NCI-H1092 treated with DMSO at 0.1 percent for 48 hours (cell line): ENCODE results near the gene TIMMDC1.

Source experiments
- DNase-seq: peaks from one replicate; lab custom pipeline; 2025; lab: John Stamatoyannopoulos, UW

Gene TIMMDC1, protein sequence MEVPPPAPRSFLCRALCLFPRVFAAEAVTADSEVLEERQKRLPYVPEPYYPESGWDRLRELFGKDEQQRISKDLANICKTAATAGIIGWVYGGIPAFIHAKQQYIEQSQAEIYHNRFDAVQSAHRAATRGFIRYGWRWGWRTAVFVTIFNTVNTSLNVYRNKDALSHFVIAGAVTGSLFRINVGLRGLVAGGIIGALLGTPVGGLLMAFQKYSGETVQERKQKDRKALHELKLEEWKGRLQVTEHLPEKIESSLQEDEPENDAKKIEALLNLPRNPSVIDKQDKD

DNA sequence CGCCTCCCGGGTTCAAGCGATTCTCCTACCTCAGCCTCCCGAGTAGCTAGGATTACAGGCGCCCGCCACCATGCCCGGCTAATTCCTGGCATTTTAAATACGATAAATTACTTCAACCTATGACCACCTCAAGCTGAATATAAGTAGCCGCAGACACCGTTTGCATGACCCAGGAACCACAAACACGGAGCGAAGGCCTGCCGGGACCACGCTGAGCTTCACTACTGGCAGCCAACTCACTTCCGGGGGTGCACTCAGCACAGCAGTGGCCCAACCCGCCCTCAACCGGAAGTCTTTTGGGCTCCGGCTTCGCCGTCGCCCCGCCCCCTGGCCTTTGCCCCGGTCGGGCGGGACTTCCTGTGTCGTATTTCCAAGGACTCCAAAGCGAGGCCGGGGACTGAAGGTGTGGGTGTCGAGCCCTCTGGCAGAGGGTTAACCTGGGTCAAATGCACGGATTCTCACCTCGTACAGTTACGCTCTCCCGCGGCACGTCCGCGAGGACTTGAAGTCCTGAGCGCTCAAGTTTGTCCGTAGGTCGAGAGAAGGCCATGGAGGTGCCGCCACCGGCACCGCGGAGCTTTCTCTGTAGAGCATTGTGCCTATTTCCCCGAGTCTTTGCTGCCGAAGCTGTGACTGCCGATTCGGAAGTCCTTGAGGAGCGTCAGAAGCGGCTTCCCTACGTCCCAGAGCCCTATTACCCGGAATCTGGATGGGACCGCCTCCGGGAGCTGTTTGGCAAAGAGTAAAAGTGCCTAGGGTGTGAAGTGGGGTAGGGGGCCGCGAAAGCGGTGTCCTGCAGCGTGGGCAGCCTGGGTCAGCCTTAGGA is at the start of gene TIMMDC1:
Gene TIMMDC1, plus strand, starts transcription at position 362 of the 826 bp plus-strand sequence. Its CDS starts 187 bp downstream, at position 549.
- DNase-seq = peak; percentile 96

DNA sequence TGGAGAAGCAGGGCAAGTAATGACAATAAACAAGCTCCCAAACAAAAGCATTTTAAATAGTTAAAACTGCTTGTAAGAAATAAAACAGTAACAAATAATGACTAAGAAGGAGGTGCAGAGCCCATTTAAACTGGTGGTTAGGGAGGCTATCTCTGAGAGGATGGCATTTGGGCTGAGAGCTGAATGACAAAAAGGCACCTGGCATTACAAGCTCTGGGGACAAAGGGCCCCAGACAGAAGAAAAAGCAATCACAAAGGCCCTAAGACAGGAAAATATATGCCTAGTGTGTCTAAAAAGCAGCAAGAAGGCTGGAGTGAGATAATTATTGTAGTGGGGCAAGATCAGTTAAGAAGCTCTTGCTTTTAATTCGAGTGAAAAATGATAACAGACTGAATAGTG is 44.5 kb upstream of the TIMMDC1 start:
- DNase-seq = no peak

DNA sequence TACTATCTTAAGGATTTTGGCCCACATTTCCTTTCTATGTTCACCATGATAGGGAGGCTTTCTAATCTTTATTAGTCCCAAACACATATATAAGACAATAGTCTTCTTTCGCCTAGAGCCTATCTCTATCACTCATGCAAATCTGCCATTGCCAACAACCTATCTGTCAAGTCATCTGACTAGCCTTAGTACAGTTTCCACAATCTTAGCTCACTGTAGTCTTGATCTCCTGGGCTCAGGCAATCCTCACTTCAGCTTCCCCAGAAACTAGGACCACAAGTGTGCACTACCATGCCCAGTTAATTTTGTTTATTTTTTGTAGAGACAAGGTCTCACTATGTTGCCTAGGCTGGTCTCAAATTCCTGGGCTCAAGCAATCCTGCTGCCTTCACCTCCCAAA is 41.9 kb upstream of the TIMMDC1 start:
- DNase-seq = no peak

DNA sequence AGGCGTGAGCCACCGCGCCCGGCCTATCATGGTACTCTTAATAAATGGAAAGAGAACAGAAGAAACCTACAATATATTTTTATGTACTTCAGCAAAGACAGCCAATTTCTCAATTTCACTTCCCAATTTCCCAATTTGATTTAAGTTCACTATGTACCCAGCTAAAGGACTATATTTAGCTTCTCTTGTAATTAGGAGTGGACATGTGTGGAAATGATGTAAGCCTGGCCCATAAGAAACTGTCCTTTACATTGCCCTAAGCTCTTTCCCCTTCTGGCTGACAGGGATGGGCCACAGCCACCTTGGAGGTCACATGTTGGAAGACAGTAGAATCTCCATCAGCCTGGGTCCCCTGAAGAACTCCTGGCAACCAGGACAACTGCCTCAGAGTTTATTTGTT is 41.1 kb upstream of the TIMMDC1 start:
- DNase-seq = no peak

DNA sequence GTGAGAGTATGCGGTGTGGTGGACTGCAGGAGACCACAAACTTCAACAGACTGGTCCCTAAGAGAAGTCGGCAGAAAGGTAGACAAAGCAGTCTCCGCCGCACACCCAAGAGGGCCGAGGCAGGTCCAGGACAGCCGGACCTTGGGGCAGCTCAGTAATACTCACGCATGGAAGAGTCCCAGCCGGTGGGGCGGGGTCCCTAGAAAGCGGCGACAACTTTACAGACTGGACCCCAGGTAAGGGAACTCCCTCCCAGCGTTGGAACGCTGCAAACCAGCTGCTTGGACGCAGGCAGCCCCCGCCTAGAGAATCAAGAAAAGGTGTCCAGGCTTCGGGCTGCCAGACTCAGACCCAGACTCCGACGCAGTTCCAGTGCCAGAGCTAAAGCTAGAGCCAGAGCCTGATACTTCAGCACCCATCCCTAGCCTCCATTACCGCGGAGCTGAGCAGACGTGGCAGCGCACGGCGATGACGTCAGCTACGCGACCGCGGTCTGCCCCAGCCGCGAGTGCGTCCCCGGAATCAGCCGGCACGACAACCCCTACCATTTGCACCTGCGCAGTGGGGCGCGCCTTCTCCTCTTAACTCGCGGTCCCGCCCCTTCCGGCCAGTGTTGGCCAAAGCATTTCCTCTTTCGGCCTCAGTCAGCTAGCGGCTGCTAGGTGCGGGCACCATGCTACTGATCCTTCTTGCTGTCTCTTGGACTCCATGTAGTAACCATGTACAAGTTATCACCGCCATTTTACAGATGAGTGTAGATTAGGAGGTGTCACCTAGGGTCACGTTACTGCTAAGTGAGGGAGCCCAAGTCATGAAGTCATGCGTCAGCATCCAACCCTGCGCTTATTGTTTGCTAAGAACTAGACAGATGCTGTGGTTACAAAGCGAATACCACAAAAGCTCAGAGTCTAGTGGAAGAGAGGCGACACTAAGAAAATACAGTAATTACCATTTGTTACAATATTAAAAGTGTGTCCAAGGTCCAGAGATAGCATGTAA is 34.9 kb upstream of the TIMMDC1 start, which contains the start of gene TMEM39A:
Gene TMEM39A, minus strand, starts transcription at position 445 of the 999 bp plus-strand sequence. CDS start 1,541 bp downstream, outside the sequence.
- DNase-seq = peak; percentile 99

DNA sequence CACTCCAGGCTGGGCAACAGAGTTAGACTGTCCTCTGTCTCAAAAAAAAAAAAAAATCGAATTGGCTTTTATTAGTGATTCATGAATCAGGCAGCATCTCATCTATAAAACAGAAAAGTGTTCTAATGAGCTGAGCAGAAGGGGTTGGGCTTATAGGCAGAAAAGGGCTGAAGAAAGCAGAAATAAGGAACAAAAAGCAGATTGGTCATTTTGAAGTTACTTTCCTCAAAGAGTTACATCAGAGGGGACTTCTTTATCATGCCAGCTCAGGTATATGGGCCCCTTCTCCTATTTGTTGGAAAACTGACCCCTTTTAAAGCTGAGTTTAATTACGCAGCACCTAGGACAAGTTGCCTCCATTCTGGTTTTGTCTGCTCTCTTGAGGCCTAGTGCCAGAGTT is 30.3 kb upstream of the TIMMDC1 start:
- no peak for DNase-seq

DNA sequence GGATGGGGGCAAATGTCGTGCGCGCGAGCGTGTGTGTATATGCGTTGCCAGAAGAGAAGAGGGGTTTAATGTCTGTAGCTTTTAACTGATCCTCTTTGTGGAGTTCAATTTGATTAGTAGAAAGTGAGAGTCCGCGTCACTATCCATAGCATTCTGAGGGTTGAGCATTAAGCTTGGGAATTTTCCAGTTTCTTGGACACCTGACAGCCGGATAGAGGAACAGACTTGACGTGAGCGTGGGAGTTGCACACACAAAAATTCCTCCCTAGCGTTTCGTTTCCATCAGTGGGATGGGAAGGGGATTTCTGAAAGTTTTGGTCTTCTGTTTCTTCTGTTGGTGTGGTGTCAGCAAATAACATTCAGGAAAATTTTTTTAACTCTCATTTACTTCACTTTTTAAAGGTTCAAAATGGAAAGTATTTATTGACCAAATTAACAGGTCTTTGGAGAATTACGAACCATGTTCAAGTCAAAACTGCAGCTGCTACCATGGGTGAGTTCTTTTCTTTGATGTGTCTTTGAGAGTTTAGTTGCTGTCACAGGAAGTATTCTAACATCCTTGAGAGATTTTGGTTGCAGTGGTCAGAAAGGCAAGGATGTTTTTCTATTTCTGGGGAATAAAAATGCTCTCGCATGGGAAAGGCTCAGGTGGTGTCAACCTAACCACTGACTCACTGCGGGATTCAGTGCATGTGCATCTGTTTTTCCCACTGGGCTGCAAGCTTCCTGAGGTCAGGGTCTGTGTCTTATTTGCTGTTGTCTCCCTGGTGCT is 28.7 kb upstream of the TIMMDC1 start:
- DNase-seq = peak; percentile 39

DNA sequence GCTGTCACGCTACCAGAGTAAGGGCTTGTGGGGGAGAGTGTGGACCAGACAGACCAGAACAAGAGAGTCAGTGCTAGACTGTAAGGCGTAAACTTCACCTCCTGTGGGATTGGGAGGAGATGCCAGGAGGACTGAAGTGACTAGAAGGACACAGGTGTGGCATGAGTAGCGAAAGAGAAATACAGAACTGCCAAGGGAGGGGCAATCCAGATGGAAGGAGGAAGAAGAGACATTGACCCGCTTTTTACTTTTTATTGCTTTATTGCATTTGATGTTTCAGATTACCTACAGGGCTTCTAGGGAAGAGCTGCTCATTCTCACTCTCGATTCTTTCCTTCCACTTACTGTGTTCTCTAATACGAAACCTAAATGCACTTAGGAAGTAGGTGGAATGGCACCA is 27.5 kb upstream of the TIMMDC1 start:
- no peak for DNase-seq

DNA sequence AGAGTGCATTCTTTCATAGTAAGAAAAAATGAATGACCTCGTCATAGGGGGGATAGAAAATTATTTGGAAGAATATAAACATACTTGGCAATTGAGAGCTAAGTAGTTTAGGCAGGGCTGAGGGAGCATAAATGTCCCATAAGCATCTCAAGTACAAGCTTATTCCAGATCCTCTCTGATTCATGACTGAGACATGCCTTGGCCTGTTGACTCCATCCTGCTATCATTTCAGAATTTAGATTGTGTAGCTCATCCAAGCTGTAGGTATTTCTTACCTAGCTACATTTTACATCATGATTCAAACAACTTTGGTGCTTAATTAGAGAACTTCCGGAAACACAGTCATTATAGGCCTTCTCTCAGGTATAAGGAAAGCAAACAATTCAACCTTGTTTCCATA is 17.3 kb upstream of the TIMMDC1 start:
- no peak for DNase-seq

DNA sequence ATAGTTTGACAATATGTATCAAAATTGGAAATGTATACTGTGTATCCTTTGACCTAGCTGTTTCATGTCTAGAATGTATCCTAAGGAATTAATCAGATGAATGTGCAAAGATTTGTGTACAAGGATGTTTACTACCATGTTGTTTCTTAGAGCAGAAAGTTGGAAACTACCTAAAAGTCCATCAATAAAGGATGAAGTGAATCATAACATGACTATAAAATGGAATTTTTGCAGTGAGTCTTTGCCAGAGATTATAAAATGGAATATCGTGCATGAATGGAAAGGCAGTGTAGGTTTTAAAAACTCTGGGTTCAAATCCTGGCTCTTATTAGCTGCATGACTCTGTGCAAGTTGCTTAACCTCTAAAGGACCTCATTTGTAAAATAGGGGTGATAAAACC is 15.2 kb upstream of the TIMMDC1 start:
- DNase-seq = no peak

DNA sequence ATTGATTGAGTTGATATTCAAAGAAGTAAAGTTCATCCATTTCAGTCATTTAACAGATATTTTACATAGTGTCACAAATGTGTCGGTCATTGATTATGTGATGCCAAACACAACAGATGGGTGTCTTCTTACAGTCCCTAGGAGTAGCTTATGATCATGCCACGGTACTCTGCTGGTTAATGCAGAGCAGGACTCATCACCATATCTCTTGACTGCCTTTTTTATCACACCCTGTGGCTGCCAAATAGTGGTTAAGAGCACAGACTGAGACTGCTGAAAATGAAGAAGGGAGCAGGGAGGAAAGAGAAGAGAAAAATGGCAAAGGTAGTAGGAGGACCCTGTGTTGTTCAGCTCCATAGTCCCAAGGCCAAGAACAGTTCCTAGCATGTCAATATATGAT is 12.8 kb upstream of the TIMMDC1 start:
- DNase-seq = no peak

DNA sequence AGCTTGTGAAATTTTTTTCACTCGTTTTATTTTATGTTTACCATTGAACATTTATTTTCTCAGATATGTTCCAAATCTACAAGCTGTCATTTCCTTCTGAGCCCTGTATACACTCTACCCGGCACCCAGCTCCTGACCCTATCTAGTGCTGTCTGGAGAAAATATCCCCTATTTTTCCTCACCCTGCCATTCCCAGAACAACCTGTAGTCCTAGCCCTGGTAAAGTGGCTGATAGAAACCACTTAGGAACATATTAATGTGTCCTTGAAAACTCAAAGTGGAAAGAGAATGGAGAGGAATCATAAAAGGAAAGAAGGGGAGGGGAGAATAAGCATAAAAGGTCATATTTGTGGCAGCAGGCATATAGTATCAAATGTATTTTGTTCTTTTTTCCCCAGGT is 8.2 kb upstream of the TIMMDC1 start:
- DNase-seq = no peak

DNA sequence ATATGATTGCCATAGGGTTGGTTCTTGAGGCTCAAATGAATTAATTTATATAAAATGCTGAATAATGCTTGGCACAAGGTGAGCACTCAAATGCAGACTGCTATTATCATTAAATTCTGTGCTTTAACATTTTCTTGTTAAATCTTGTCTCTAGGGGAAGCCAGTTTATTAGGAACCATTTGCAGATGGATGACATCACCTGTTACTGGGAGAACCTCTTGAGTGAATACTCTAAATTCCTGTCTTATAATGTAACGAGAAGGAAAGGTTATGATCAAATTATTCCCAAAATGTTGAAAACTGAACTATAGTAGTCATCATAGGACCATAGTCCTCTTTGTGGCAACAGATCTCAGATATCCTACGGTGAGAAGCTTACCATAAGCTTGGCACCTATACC is 6.2 kb upstream of the TIMMDC1 start:
- no peak for DNase-seq

DNA sequence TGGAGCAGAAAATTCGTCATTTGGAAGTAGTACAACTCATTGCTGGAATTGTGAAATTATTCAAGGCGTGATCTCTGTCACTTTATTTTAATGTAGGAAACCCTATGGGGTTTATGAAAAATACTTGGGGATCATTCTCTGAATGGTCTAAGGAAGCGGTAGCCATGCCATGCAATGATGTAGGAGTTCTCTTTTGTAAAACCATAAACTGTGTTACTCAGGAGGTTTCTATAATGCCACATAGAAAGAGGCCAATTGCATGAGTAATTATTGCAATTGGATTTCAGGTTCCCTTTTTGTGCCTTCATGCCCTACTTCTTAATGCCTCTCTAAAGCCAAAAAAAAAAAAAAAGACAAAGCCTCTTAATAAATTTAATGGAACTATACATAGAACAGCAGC is 5.5 kb upstream of the TIMMDC1 start:
- no peak for DNase-seq

DNA sequence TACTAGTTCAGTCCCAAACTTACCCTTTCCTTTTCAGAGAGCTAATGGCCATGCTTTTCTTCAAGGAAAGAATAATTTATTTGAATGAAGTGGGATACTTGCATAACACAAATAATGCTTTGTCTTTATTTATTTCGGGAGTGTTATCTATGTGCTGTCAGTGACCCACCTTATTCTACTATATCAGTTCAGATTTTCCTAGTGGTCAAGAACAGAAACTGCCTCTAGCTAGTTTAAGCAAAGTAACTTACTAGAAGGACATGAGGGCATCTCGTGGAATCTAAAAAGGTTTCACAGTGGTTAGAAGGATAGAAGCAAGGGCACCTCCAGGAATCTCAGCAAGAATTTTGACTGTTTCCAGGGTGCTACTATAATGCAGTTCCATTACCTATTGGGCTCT is 3.8 kb upstream of the TIMMDC1 start:
- no peak for DNase-seq

DNA sequence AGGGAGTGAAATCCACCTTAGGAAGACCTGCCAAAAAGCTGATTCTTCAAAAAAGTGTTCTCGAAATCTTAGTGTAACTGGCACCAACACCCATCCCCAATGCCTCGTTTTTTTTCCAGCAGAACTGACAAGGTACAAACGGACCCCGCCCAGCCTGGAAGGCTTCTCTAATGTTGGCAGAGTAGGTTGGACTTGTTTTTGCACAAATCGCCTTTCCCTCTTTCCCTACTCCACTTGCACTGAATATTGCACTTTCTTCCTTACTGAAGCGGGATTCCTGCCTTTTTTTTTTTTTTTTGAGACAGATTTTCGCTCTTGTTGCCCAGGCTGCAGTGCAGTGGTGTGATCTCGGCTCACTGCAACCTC is 544 bp upstream of the TIMMDC1 start:
- peak; percentile 26 for DNase-seq

DNA sequence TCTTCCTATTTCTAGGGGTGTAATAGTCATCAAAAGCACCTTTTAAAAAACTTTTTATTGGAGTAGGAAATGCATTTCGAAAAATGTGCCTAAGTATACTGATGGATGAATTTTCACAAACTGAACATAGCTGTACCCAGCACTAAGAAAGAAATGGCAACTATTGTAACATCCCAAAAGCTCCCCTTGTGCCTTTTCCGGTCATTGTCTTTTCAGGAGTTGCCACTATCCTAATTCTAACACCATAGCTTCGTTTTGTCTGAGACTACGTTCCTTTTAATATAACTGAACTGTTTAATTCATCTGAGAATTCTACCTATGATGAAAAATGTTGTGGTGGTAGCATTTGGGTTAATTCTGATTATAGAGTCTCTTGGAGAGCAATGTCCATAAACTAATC is 1.9 kb downstream of the TIMMDC1 start:
- DNase-seq = no peak

DNA sequence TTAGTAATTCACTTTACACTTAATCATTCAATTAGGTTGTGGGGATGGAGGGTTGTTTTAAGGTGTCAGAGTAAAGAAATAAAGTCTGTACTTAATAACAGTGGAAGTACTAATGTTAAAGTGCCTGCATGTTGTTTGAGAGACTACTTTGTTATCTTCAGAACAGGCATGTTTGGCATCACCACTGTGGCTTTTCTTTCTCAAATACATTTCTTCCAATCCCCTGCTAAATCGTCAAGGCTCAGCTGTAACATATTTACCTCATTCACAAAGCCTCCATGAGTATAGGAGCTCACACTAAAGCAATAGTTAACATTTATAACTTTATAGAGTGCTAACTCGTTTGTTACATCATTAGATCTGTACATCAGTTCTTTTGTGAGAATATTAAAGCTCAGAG is 2.6 kb downstream of the TIMMDC1 start:
- DNase-seq = no peak

DNA sequence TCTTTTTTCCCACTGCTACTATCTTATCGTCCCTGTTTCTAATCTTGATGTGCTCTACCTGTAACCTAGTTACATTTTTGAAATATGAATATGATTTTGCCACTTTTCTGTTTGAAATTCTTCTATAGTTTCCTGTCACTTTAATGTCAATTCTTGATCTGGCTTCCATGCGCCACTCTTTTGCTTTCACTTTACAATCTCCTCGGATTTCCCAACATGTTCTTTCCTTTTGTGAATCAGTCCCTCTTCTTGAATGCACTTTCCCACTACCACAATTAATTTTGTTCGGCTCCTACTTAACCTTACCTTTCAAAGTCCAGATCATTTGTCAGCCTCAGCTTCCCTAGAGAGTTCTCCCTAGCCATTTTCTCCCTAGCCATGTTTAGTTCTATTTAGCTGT is 8.3 kb downstream of the TIMMDC1 start:
- DNase-seq = no peak

DNA sequence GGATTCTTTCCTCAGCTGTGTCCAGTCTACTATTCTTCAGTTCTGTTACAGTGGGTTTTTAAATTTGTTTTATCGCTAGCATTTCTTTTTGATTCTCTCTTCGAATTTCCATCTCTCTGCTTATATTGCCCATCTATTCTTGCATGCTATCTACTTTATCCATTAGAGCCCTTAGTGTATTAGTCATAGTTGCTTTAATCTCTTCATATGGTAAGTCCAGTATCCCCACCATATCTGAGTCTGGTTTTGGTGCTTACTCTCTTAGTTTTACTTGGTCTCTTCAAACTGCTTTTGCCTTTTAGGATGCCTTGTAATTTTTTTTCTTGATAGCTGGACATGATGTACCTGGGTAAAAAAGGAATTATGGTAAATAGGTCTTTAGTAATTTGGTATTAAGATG is 9.1 kb downstream of the TIMMDC1 start:
- DNase-seq = no peak

DNA sequence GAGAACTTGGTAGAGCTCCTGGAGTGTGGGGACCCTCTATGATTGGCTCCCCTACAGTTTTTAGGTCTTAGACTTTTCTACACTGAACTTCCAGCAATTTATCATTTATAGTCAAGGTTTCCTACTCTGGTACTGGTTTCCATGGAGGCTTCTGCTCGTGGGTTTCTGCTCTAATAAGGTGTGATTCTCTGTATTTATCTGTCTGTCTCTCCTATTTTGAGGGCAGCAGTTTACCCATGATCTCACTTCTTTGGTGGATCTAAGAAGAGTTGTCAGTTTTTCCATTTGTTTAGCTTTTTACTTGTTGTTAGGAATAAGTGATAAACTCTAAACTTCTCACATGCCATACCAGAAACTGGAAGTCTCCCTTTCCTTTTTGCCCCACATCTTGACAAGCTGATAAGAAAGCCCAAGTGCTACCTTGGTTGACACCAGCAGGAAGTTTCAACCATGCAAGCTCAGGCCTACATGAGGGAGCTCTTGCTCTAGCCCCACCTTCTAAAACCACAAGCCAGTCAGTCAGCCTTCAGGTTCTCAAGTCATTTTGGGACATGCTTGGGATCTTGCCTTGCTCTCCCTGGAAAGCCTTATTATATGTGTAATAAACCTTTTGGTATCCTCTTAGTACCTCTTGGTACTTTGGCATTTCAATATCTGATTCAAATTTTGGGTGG is 10.0 kb downstream of the TIMMDC1 start:
- no peak for DNase-seq
